Neural cell (in vitro differentiated cells): ENCODE data around the gene MAFB. TPM values are rescaled to one million over a fixed set of nuclear protein-coding genes. Genes with fewer than 3 reads are reported as not detected.

Source experiments
- H2AFZ ChIP-seq: fragments of 200-600, 300-800 bp; sonication (generic), shearing (Covaris generic); 2 replicates; pipeline ENCODE4 v1.6.0; 2014; ENCODE audit warnings: low read depth, mild to moderate bottlenecking, antibody characterized with exemption, low read length, moderate library complexity
- H3F3A ChIP-seq: fragments of 200-600 bp; shearing (Covaris generic); 2 replicates; pipeline ENCODE4 v1.6.1; 2016; ENCODE audit warnings: mild to moderate bottlenecking, moderate library complexity, mixed read lengths, antibody characterized with exemption, low read length; ENCODE audit not compliant: insufficient read depth, poor library complexity, severe bottlenecking
- H3K27ac ChIP-seq: fragments of 200-600, 300-800 bp; sonication (generic), shearing (Covaris generic); 2 replicates; pipeline ENCODE4 v1.5.1; 2014; ENCODE audit warnings: mild to moderate bottlenecking, low read length, moderate library complexity
- H3K27me3 ChIP-seq: fragments of 300-800, 200-600 bp; sonication (generic), shearing (Covaris generic); 2 replicates; pipeline ENCODE4 v1.6.0; 2014; ENCODE audit warnings: mild to moderate bottlenecking, low read depth, low read length, moderate library complexity; ENCODE audit not compliant: insufficient read depth
- H3K36me3 ChIP-seq: fragments of 300-800, 200-600 bp; sonication (generic), shearing (Covaris generic); 2 replicates; pipeline ENCODE4 v1.5.1; 2014; ENCODE audit warnings: mild to moderate bottlenecking, antibody characterized with exemption, low read length, moderate library complexity; ENCODE audit not compliant: insufficient read depth
- H3K4me2 ChIP-seq: fragments of 300-800, 200-600 bp; sonication (generic), shearing (Covaris generic); 2 replicates; pipeline ENCODE4 v1.6.0; 2014; ENCODE audit warnings: mild to moderate bottlenecking, low read length
- H3K4me3 ChIP-seq: fragments of 300-800, 200-600 bp; sonication (generic), shearing (Covaris generic); 2 replicates; pipeline ENCODE4 v1.5.1; 2014; ENCODE audit warnings: mild to moderate bottlenecking, low read length, moderate library complexity
- H3K79me2 ChIP-seq: fragments of 200-600 bp; shearing (Covaris generic); replicated peaks from 2 replicates; pipeline ENCODE4 v1.6.0; 2014; ENCODE audit warnings: mild to moderate bottlenecking, low read length, moderate library complexity; ENCODE audit not compliant: insufficient read depth
- H3K9ac ChIP-seq: fragments of 300-800, 200-600 bp; sonication (generic), shearing (Covaris generic); 2 replicates; pipeline ENCODE4 v1.6.1; 2016; ENCODE audit warnings: mild to moderate bottlenecking, low read length, mixed read lengths
- H3K9me2 ChIP-seq: fragments of 200-600 bp; shearing (Covaris generic); 2 replicates; pipeline ENCODE4 v1.6.1; 2016; ENCODE audit warnings: mild to moderate bottlenecking, low read length, mixed read lengths; ENCODE audit not compliant: insufficient read depth
- H3K9me3 ChIP-seq: fragments of 200-600, 300-800 bp; sonication (generic), shearing (Covaris generic); 2 replicates; pipeline ENCODE4 v1.6.1; 2016; ENCODE audit warnings: mild to moderate bottlenecking, mixed run types, low read length, moderate library complexity, mixed read lengths
- H4K20me1 ChIP-seq: fragments of 200-600 bp; shearing (Covaris generic); 2 replicates; pipeline ENCODE4 v1.6.1; 2016; ENCODE audit warnings: mild to moderate bottlenecking, mixed run types; ENCODE audit not compliant: insufficient read depth
- EP300 ChIP-seq: fragments of 450-650 bp; conservative IDR thresholded peaks from 2 replicates; pipeline ENCODE4 v1.6.1; 2014; ENCODE audit warnings: antibody characterized with exemption, mild to moderate bottlenecking, moderate library complexity; ENCODE audit not compliant: poor library complexity, severe bottlenecking
- EZH2 ChIP-seq: fragments of 200-600, 300-800 bp; shearing (Covaris generic), sonication (generic); IDR thresholded peaks from 2 replicates; pipeline ENCODE4 v1.6.1; 2014; ENCODE audit warnings: antibody characterized with exemption, low read length, borderline replicate concordance, mild to moderate bottlenecking; ENCODE audit not compliant: insufficient read depth, poor library complexity, severe bottlenecking
- MXI1 ChIP-seq: fragments of 450-650 bp; conservative IDR thresholded peaks from 2 replicates; pipeline ENCODE4 v1.6.1; 2014; ENCODE audit warnings: antibody characterized with exemption, mild to moderate bottlenecking; ENCODE audit not compliant: poor library complexity, severe bottlenecking
- POLR2AphosphoS5 ChIP-seq: IDR thresholded peaks from 2 replicates; pipeline ENCODE4 v1.6.1; 2012
- RAD21 ChIP-seq: fragments of 450-650 bp; conservative IDR thresholded peaks from 2 replicates; pipeline ENCODE4 v1.6.1; 2014; ENCODE audit warnings: antibody characterized with exemption, mild to moderate bottlenecking, moderate library complexity
- SMC3 ChIP-seq: fragments of 450-650 bp; conservative IDR thresholded peaks from 2 replicates; pipeline ENCODE4 v1.6.1; 2014; ENCODE audit warnings: antibody characterized with exemption, mild to moderate bottlenecking, moderate library complexity; ENCODE audit not compliant: poor library complexity
- TAF1 ChIP-seq: IDR thresholded peaks from 2 replicates; pipeline ENCODE4 v1.6.1; 2012; ENCODE audit warnings: low read depth
- polyA plus RNA-seq: library from polyadenylated mRNA; depleted of rRNA; stranded (reverse); fragments of >200 nt; gene quantifications from 2 replicates; pipeline ENCODE4 v1.2.3, GENCODE V29; 2014
- TF ChIP-seq, protein P1 (sequence below): IDR thresholded peaks from 2 replicates; pipeline ENCODE4 v1.6.1; 2012; ENCODE audit warnings: borderline replicate concordance
- TF ChIP-seq, protein P2 (sequence below): fragments of 450-650 bp; IDR thresholded peaks from 2 replicates; pipeline ENCODE4 v1.5.1; 2014; ENCODE audit warnings: antibody characterized with exemption, mild to moderate bottlenecking, moderate library complexity; ENCODE audit not compliant: poor library complexity, severe bottlenecking

Gene MAFB
- polyA plus RNA-seq, 1 donor from 2014 or later: 5.6 TPM

DNA sequence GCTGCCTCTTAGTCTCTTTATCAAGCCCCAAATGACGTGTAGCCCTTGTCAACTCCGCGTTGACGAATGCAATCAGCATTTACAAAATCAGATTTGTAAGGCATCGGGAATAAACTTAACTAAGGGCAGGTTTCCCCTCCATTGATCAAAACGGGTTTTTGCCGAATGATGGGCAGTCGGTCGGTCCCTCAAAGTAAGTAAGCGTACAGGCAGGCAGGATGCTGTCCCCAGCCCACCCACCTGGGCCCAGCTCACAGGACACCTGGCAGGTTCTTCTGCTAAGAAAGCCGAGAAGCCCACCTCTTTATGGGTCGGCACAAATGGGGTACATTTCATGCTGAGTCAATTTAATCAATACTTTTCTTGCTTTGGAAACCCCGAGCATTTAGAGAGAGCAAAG is 22.0 kb upstream of the MAFB start:
- Histone ChIP-seq H3K27me3 (peaks cover 20% of the 10 kb centered on the region), H3K4me3 (no peak overlapping the region), H3K9ac (no peak overlapping the region), H3K9me3 (no peaks in the 10 kb centered on the region), H2AFZ (no peak overlapping the region), H3K4me2 (no peak overlapping the region), H4K20me1 (no peaks in the 10 kb centered on the region), H3K9me2 (no peaks in the 10 kb centered on the region), H3K27ac (no peak overlapping the region), H3F3A (no peaks in the 10 kb centered on the region), H3K36me3 (no peaks in the 10 kb centered on the region), H3K79me2 (no peaks in the 10 kb centered on the region)
- TF ChIP-seq, protein P1, sequence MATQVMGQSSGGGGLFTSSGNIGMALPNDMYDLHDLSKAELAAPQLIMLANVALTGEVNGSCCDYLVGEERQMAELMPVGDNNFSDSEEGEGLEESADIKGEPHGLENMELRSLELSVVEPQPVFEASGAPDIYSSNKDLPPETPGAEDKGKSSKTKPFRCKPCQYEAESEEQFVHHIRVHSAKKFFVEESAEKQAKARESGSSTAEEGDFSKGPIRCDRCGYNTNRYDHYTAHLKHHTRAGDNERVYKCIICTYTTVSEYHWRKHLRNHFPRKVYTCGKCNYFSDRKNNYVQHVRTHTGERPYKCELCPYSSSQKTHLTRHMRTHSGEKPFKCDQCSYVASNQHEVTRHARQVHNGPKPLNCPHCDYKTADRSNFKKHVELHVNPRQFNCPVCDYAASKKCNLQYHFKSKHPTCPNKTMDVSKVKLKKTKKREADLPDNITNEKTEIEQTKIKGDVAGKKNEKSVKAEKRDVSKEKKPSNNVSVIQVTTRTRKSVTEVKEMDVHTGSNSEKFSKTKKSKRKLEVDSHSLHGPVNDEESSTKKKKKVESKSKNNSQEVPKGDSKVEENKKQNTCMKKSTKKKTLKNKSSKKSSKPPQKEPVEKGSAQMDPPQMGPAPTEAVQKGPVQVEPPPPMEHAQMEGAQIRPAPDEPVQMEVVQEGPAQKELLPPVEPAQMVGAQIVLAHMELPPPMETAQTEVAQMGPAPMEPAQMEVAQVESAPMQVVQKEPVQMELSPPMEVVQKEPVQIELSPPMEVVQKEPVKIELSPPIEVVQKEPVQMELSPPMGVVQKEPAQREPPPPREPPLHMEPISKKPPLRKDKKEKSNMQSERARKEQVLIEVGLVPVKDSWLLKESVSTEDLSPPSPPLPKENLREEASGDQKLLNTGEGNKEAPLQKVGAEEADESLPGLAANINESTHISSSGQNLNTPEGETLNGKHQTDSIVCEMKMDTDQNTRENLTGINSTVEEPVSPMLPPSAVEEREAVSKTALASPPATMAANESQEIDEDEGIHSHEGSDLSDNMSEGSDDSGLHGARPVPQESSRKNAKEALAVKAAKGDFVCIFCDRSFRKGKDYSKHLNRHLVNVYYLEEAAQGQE: no peak

DNA sequence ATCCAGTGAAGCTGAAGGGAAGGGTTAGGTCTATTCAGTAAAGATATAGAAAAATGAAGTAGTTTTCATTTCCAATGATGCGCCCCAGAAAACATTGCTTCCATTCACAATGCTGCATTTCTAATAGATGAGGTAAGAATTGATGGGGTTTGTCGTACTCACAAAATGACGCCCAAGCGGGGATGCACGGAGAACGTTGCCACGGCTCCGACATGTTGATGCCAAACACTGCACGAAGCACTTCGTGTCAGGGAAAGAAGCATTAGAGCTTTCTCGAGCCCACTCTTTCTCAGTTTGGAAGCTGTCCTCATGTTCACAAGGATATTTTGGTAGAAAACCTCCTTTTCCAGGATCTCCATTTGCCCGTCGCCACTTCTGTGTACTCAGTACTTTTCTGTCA is 21.6 kb upstream of the MAFB start:
- Histone ChIP-seq H3K4me3 (no peak overlapping the region), H3K27me3 (peaks cover 20% of the 10 kb centered on the region), H3K4me2 (no peak overlapping the region)

More for the DNA sequence above, 21.6 kb upstream of the MAFB start:
- TF ChIP-seq, protein P1: no peak
- TF ChIP-seq EP300 (no peak), POLR2AphosphoS5 (no peak), EZH2 (no peak), TAF1 (no peak), RAD21 (no peak), SMC3 (no peak), MXI1 (no peak)
- TF ChIP-seq, protein P2, sequence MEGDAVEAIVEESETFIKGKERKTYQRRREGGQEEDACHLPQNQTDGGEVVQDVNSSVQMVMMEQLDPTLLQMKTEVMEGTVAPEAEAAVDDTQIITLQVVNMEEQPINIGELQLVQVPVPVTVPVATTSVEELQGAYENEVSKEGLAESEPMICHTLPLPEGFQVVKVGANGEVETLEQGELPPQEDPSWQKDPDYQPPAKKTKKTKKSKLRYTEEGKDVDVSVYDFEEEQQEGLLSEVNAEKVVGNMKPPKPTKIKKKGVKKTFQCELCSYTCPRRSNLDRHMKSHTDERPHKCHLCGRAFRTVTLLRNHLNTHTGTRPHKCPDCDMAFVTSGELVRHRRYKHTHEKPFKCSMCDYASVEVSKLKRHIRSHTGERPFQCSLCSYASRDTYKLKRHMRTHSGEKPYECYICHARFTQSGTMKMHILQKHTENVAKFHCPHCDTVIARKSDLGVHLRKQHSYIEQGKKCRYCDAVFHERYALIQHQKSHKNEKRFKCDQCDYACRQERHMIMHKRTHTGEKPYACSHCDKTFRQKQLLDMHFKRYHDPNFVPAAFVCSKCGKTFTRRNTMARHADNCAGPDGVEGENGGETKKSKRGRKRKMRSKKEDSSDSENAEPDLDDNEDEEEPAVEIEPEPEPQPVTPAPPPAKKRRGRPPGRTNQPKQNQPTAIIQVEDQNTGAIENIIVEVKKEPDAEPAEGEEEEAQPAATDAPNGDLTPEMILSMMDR: no peak
- Histone ChIP-seq H3K9me3 (no peaks in the 10 kb centered on the region), H2AFZ (no peak overlapping the region), H3K36me3 (no peaks in the 10 kb centered on the region), H4K20me1 (no peaks in the 10 kb centered on the region), H3K9me2 (no peaks in the 10 kb centered on the region), H3K79me2 (no peaks in the 10 kb centered on the region), H3F3A (no peaks in the 10 kb centered on the region), H3K9ac (no peak overlapping the region), H3K27ac (no peak overlapping the region)
